ENCODE data around the gene RAPH1. TPM values are rescaled to one million over a fixed set of nuclear protein-coding genes. Genes with fewer than 3 reads are reported as not detected.

The RAPH1 gene
- total and polyA plus RNA-seq, 2 experiments from 2014 or later = 38.8 to 83.9 TPM

GRCh38 chr2:203489531-203489930 is 45.6 kb downstream of the RAPH1 start:
- in situ Hi-C loops (cut with MboI) = loop anchor here (25.0 kb wide), 1 partner anchor 323 kb away; no protein-coding TSS in a partner anchor
- H3K9me2 ChIP-seq (ENCODE audit: insufficient read depth) = no peaks in the 10 kb centered on the region
- no peaks in the 10 kb centered on the region for H4K20me1 ChIP-seq (ENCODE audit: insufficient read depth)
- H3K4me2 ChIP-seq (ENCODE audit: unreplicated experiment) = no peak overlapping the region
- H2AFZ ChIP-seq = no peak overlapping the region
- peaks cover 100% of the 10 kb centered on the region for H3K79me2 ChIP-seq (ENCODE audit: insufficient read depth)
- H3K9me3 ChIP-seq (ENCODE audit: low read depth) = no peaks in the 10 kb centered on the region
- H3K4me1 ChIP-seq (ENCODE audit: insufficient read depth) = peaks cover 25% of the 10 kb centered on the region
- TF ChIP-seq EZH2phosphoT487 (IDR thresholded peaks at IDR 0.05; ENCODE audit: insufficient read depth, low read depth) = no peak
- TF ChIP-seq EZH2 (IDR thresholded peaks at IDR 0.05; ENCODE audit: insufficient read depth, poor library complexity, severe bottlenecking) = no peak
- no peaks in the 10 kb centered on the region for H3K27me3 ChIP-seq (replicated peaks; ENCODE audit: insufficient read depth)
- H3F3A ChIP-seq (ENCODE audit: insufficient read depth) = peaks cover 75% of the 10 kb centered on the region
- H3K9ac ChIP-seq = no peak overlapping the region
- no peak overlapping the region for H3K4me3 ChIP-seq
- no peak overlapping the region for H3K27ac ChIP-seq
- WGBS, 2 experiments (ENCODE audit: low coverage in 1 of 2, low lambda C conversion rate in 2 of 2, missing lambda C conversion rate in 2 of 2) = 90 to 93% methylated on average over 6 of the region's 6 CpGs
- H3K36me3 ChIP-seq (ENCODE audit: low read depth) = peaks cover 88% of the 10 kb centered on the region
- DNase-seq = no peak

- no peak for DNase-seq
- H3K79me2 ChIP-seq (ENCODE audit: insufficient read depth) = peaks cover 100% of the 10 kb centered on the region
- WGBS, 2 experiments (ENCODE audit: low coverage in 1 of 2, low lambda C conversion rate in 2 of 2, missing lambda C conversion rate in 2 of 2) = 86 to 91% methylated on average over 8 of the region's 8 CpGs
Measured at GRCh38 chr2:203484266-203485112, 50.6 kb downstream of the RAPH1 start.

GRCh38 chr2:203480623-203481022 is 54.5 kb downstream of the RAPH1 start:
- peaks cover 81% of the 10 kb centered on the region for H3F3A ChIP-seq (ENCODE audit: insufficient read depth)
- no peaks in the 10 kb centered on the region for H3K4me1 ChIP-seq (ENCODE audit: insufficient read depth)
- no peaks in the 10 kb centered on the region for H3K9me2 ChIP-seq (ENCODE audit: insufficient read depth)
- TF ChIP-seq EZH2 (IDR thresholded peaks at IDR 0.05; ENCODE audit: insufficient read depth, poor library complexity, severe bottlenecking) (no peak), EZH2phosphoT487 (IDR thresholded peaks at IDR 0.05; ENCODE audit: insufficient read depth, low read depth) (no peak)
- H3K27me3 ChIP-seq (replicated peaks; ENCODE audit: insufficient read depth) = no peaks in the 10 kb centered on the region
- H3K4me3 ChIP-seq = no peak overlapping the region
- no peak overlapping the region for H2AFZ ChIP-seq
- no peak overlapping the region for H3K4me2 ChIP-seq (ENCODE audit: unreplicated experiment)
- in situ Hi-C loops (cut with MboI) = loop anchor here (25.0 kb wide), 1 partner anchor 332 kb away; no protein-coding TSS in a partner anchor
- H3K27ac ChIP-seq = 0 out of 2 replicates have a peak overlapping the region, but pooled peaks have one; percentile 2
- H3K79me2 ChIP-seq (ENCODE audit: insufficient read depth) = peaks cover 100% of the 10 kb centered on the region
- no peak overlapping the region for H3K9ac ChIP-seq
- H3K36me3 ChIP-seq (ENCODE audit: low read depth) = peaks cover 89% of the 10 kb centered on the region
- 91% methylated on average over 5 of the region's 5 CpGs for WGBS, 2 experiments (ENCODE audit: low coverage in 1 of 2, low lambda C conversion rate in 2 of 2, missing lambda C conversion rate in 2 of 2)
- H3K9me3 ChIP-seq (ENCODE audit: low read depth) = no peaks in the 10 kb centered on the region
- no peak for DNase-seq
- no peaks in the 10 kb centered on the region; the same call in 1 of the 2 replicates for H4K20me1 ChIP-seq (ENCODE audit: insufficient read depth)

More at GRCh38 chr2:203484266-203485112, 50.6 kb downstream of the RAPH1 start:
- H4K20me1 ChIP-seq (ENCODE audit: insufficient read depth) = no peaks in the 10 kb centered on the region
- peaks cover 81% of the 10 kb centered on the region for H3F3A ChIP-seq (ENCODE audit: insufficient read depth)
- no peak overlapping the region for H3K9ac ChIP-seq
- in situ Hi-C loops (cut with MboI) = loop anchor here (25.0 kb wide), 1 partner anchor 328 kb away; no protein-coding TSS in a partner anchor
- H3K36me3 ChIP-seq (ENCODE audit: low read depth) = peaks cover 90% of the 10 kb centered on the region
- no peak overlapping the region for H3K4me3 ChIP-seq
- no peaks in the 10 kb centered on the region for H3K9me3 ChIP-seq (ENCODE audit: low read depth)
- H3K4me1 ChIP-seq (ENCODE audit: insufficient read depth) = no peaks in the 10 kb centered on the region
- TF ChIP-seq EZH2 (IDR thresholded peaks at IDR 0.05; ENCODE audit: insufficient read depth, poor library complexity, severe bottlenecking) (no peak), EZH2phosphoT487 (IDR thresholded peaks at IDR 0.05; ENCODE audit: insufficient read depth, low read depth) (no peak)
- H3K9me2 ChIP-seq (ENCODE audit: insufficient read depth) = no peaks in the 10 kb centered on the region
- H3K27ac ChIP-seq = peak overlapping the region; percentile 10; the same call in 1 of the 2 replicates
- H3K4me2 ChIP-seq (ENCODE audit: unreplicated experiment) = no peak overlapping the region
- H3K27me3 ChIP-seq (replicated peaks; ENCODE audit: insufficient read depth) = no peaks in the 10 kb centered on the region
- no peak overlapping the region for H2AFZ ChIP-seq

- Histone ChIP-seq H3K4me3 (no peak overlapping the region), H2AFZ (no peak overlapping the region), H3K4me2 (ENCODE audit: unreplicated experiment) (no peak overlapping the region), H3K9me3 (ENCODE audit: low read depth) (no peaks in the 10 kb centered on the region), H3K27ac (no peak overlapping the region), H3K9ac (no peak overlapping the region), H3K4me1 (ENCODE audit: insufficient read depth) (no peaks in the 10 kb centered on the region), H3K9me2 (ENCODE audit: insufficient read depth) (no peaks in the 10 kb centered on the region), H3K79me2 (ENCODE audit: insufficient read depth) (peaks cover 100% of the 10 kb centered on the region), H4K20me1 (ENCODE audit: insufficient read depth) (no peaks in the 10 kb centered on the region; the same call in 1 of the 2 replicates), H3F3A (ENCODE audit: insufficient read depth) (peaks cover 82% of the 10 kb centered on the region), H3K27me3 (replicated peaks; ENCODE audit: insufficient read depth) (no peaks in the 10 kb centered on the region), H3K36me3 (ENCODE audit: low read depth) (peaks cover 86% of the 10 kb centered on the region)
- 70 to 81% methylated on average over 2 of the region's 2 CpGs for WGBS, 2 experiments (ENCODE audit: low coverage in 1 of 2, low lambda C conversion rate in 2 of 2, missing lambda C conversion rate in 2 of 2)
- TF ChIP-seq EZH2phosphoT487 (IDR thresholded peaks at IDR 0.05; ENCODE audit: insufficient read depth, low read depth) (no peak), EZH2 (IDR thresholded peaks at IDR 0.05; ENCODE audit: insufficient read depth, poor library complexity, severe bottlenecking) (no peak)
- DNase-seq = no peak
- in situ Hi-C loops (cut with MboI) = loop anchor here (25.0 kb wide), 1 partner anchor 335 kb away; no protein-coding TSS in a partner anchor
Measured at GRCh38 chr2:203476881-203477280, 58.2 kb downstream of the RAPH1 start.

Data from GM23248 (cell line).